Muscle of arm (tissue), 12 donors: ENCODE data around the gene PPP1CB. TPM values are rescaled to one million over a fixed set of nuclear protein-coding genes. Genes with fewer than 3 reads are reported as not detected.
A peak's percentile ranks its signal among the peaks of the same experiment; 100 is the strongest.
"Not testable (repeated sequence)": the region's sequence is repeated elsewhere in the genome, so short reads cannot be mapped to it uniquely, and the experiment has no call there.

Source experiments
- DNase-seq: peaks from one replicate; pipeline ENCODE4 v3.0.0-alpha.2; 2013
- polyA plus RNA-seq, 12 donors: library from polyadenylated mRNA; unstranded; fragments of 120-200 nt; gene quantifications; one replicate each; pipeline ENCODE4 v1.2.1, GENCODE V29; 2013; ENCODE audit not compliant: insufficient read length in 12 of 12

The PPP1CB gene
- polyA plus RNA-seq, 12 donors = 116 to 2,662 (median 205) TPM

- no peak for DNase-seq
These were observed 17.3 kb downstream of the PPP1CB start for GRCh38 chr2:28768952-28769351.

GRCh38 chr2:28772351-28772750 lies 20.7 kb downstream of the PPP1CB start:
- no peak for DNase-seq

GRCh38 chr2:28776471-28776870 lies 24.8 kb downstream of the PPP1CB start:
- DNase-seq = no peak

GRCh38 chr2:28778392-28778791 lies 26.8 kb downstream of the PPP1CB start:
- DNase-seq = no peak

GRCh38 chr2:28779001-28779400 lies 27.4 kb downstream of the PPP1CB start:
- DNase-seq = no peak

GRCh38 chr2:28780496-28780895 lies 28.9 kb downstream of the PPP1CB start:
- DNase-seq = no peak

GRCh38 chr2:28782423-28782822 lies 30.8 kb downstream of the PPP1CB start:
- no peak for DNase-seq

- DNase-seq = not testable (repeated sequence)
These were observed 32.9 kb downstream of the PPP1CB start for GRCh38 chr2:28784570-28784969.

GRCh38 chr2:28796620-28797019 lies 45.0 kb downstream of the PPP1CB start:
- no peak for DNase-seq

GRCh38 chr2:28801726-28802125 lies 50.1 kb downstream of the PPP1CB start:
- no peak for DNase-seq

GRCh38 chr2:28802975-28803429 lies 51.4 kb downstream of the PPP1CB start:
- no peak for DNase-seq

- no peak for DNase-seq
These were observed 58.3 kb downstream of the PPP1CB start for GRCh38 chr2:28809927-28810326.

- peak; percentile 48 for DNase-seq
These were observed 59.0 kb downstream of the PPP1CB start, which contains the start of gene SPDYA for GRCh38 chr2:28810384-28811285. Gene SPDYA (plus strand): TSS chr2:28810834. CDS start chr2:28816015, 5,181 bp downstream.

GRCh38 chr2:28818053-28818452 lies 66.4 kb downstream of the PPP1CB start:
- no peak for DNase-seq

- DNase-seq = peak; percentile 39
These were observed 69.8 kb downstream of the PPP1CB start for GRCh38 chr2:28821295-28821958.

- no peak for DNase-seq
These were observed 70.4 kb downstream of the PPP1CB start for GRCh38 chr2:28822036-28822435.

- DNase-seq = no peak
These were observed 72.6 kb downstream of the PPP1CB start for GRCh38 chr2:28824207-28824606.

- DNase-seq = no peak
These were observed 73.2 kb downstream of the PPP1CB start for GRCh38 chr2:28824870-28825269.

GRCh38 chr2:28828382-28828781 lies 76.8 kb downstream of the PPP1CB start:
- no peak for DNase-seq

GRCh38 chr2:28833740-28834470 lies 82.3 kb downstream of the PPP1CB start:
- no peak for DNase-seq

GRCh38 chr2:28835781-28836180 lies 84.2 kb downstream of the PPP1CB start:
- no peak for DNase-seq

GRCh38 chr2:28838971-28839370 lies 87.3 kb downstream of the PPP1CB start:
- no peak for DNase-seq
